ENCODE results near the gene PLCXD1.

- TF ChIP-seq POLR2A (IDR thresholded peaks at IDR 0.05) (no peak), CTCF (IDR thresholded peaks at IDR 0.05) (no peak)
Measured at GRCh38 chrX:323721-324628, 42.8 kb downstream of the PLCXD1 start.

Measured in ovary (tissue), 3 donors.